Measurements from ENCODE around the gene ALCAM. TPM values are rescaled to one million over a fixed set of nuclear protein-coding genes. Genes with fewer than 3 reads are reported as not detected.

The ALCAM gene
- total RNA-seq, 1 experiment from 2014 or later: 16.4 TPM

GRCh38 chr3:105352976-105353375 is 13.7 kb upstream of the ALCAM start:
- H3K4me2 ChIP-seq (ENCODE audit: low read depth, low read length, poor library complexity, severe bottlenecking): no peak overlapping the region
- H3K27me3 ChIP-seq (ENCODE audit: low read length): no peaks in the 10 kb centered on the region
- H3K9me3 ChIP-seq (ENCODE audit: low read length): no peaks in the 10 kb centered on the region
- H3K4me1 ChIP-seq (ENCODE audit: low read length): no peaks in the 10 kb centered on the region
- H3K79me2 ChIP-seq (ENCODE audit: low read length): no peaks in the 10 kb centered on the region
- no peak overlapping the region for H2AFZ ChIP-seq (ENCODE audit: low read length)
- no peaks in the 10 kb centered on the region for H4K20me1 ChIP-seq (ENCODE audit: insufficient read depth, low read depth, low read length)
- no peaks in the 10 kb centered on the region for H3K9me2 ChIP-seq (replicated peaks; ENCODE audit: insufficient read depth, low read length)
- no peak overlapping the region for H3K9ac ChIP-seq (ENCODE audit: low read length)
- H3K27ac ChIP-seq (ENCODE audit: low read length): no peak overlapping the region
- no peaks in the 10 kb centered on the region for H3K36me3 ChIP-seq (ENCODE audit: insufficient read depth, low read length)
- DNase-seq: no peak
- H3K4me3 ChIP-seq (ENCODE audit: low read length): no peak overlapping the region

- H3K27ac ChIP-seq (ENCODE audit: low read length): no peak overlapping the region
- H3K27me3 ChIP-seq (ENCODE audit: low read length): no peaks in the 10 kb centered on the region
- no peak overlapping the region for H3K4me3 ChIP-seq (ENCODE audit: low read length)
- no peak overlapping the region for H3K9ac ChIP-seq (ENCODE audit: low read length)
- H2AFZ ChIP-seq (ENCODE audit: low read length): no peak overlapping the region; the same call in 1 of the 2 replicates
- no peaks in the 10 kb centered on the region for H3K9me3 ChIP-seq (ENCODE audit: low read length)
- H3K4me1 ChIP-seq (ENCODE audit: low read length): no peaks in the 10 kb centered on the region
- H4K20me1 ChIP-seq (ENCODE audit: insufficient read depth, low read depth, low read length): no peaks in the 10 kb centered on the region
- DNase-seq: no peak
- no peaks in the 10 kb centered on the region for H3K36me3 ChIP-seq (ENCODE audit: insufficient read depth, low read length)
- no peak overlapping the region for H3K4me2 ChIP-seq (ENCODE audit: low read depth, low read length, poor library complexity, severe bottlenecking)
- no peaks in the 10 kb centered on the region for H3K9me2 ChIP-seq (replicated peaks; ENCODE audit: insufficient read depth, low read length)
- H3K79me2 ChIP-seq (ENCODE audit: low read length): no peaks in the 10 kb centered on the region
Measured at GRCh38 chr3:105353485-105354161, 13.1 kb upstream of the ALCAM start.

- no peaks in the 10 kb centered on the region for H3K36me3 ChIP-seq (ENCODE audit: insufficient read depth, low read length)
- no peaks in the 10 kb centered on the region for H3K27me3 ChIP-seq (ENCODE audit: low read length)
- no peaks in the 10 kb centered on the region for H3K79me2 ChIP-seq (ENCODE audit: low read length)
- DNase-seq: no peak
- no peak overlapping the region for H3K4me2 ChIP-seq (ENCODE audit: low read depth, low read length, poor library complexity, severe bottlenecking)
- no peaks in the 10 kb centered on the region for H3K9me3 ChIP-seq (ENCODE audit: low read length)
- no peak overlapping the region for H3K4me3 ChIP-seq (ENCODE audit: low read length)
- no peak overlapping the region for H3K9ac ChIP-seq (ENCODE audit: low read length)
- H3K9me2 ChIP-seq (replicated peaks; ENCODE audit: insufficient read depth, low read length): no peaks in the 10 kb centered on the region
- H3K4me1 ChIP-seq (ENCODE audit: low read length): no peaks in the 10 kb centered on the region
- H3K27ac ChIP-seq (ENCODE audit: low read length): no peak overlapping the region
- no peak overlapping the region for H2AFZ ChIP-seq (ENCODE audit: low read length)
- H4K20me1 ChIP-seq (ENCODE audit: insufficient read depth, low read depth, low read length): no peaks in the 10 kb centered on the region
Measured at GRCh38 chr3:105354429-105354828, 12.3 kb upstream of the ALCAM start.

- Histone ChIP-seq H3K27me3 (ENCODE audit: low read length) (no peaks in the 10 kb centered on the region), H3K79me2 (ENCODE audit: low read length) (no peaks in the 10 kb centered on the region), H3K4me1 (ENCODE audit: low read length) (no peaks in the 10 kb centered on the region), H3K27ac (ENCODE audit: low read length) (no peak overlapping the region), H3K4me2 (ENCODE audit: low read depth, low read length, poor library complexity, severe bottlenecking) (no peak overlapping the region), H3K9me2 (replicated peaks; ENCODE audit: insufficient read depth, low read length) (no peaks in the 10 kb centered on the region), H2AFZ (ENCODE audit: low read length) (no peak overlapping the region), H4K20me1 (ENCODE audit: insufficient read depth, low read depth, low read length) (no peaks in the 10 kb centered on the region), H3K36me3 (ENCODE audit: insufficient read depth, low read length) (no peaks in the 10 kb centered on the region), H3K9ac (ENCODE audit: low read length) (no peak overlapping the region), H3K9me3 (ENCODE audit: low read length) (no peaks in the 10 kb centered on the region), H3K4me3 (ENCODE audit: low read length) (no peak overlapping the region)
- no peak for DNase-seq
Measured at GRCh38 chr3:105355408-105356061, 11.2 kb upstream of the ALCAM start.

GRCh38 chr3:105356396-105356795 is 10.3 kb upstream of the ALCAM start:
- Histone ChIP-seq H2AFZ (ENCODE audit: low read length) (no peak overlapping the region), H3K9me2 (replicated peaks; ENCODE audit: insufficient read depth, low read length) (no peaks in the 10 kb centered on the region), H3K4me1 (ENCODE audit: low read length) (no peaks in the 10 kb centered on the region), H3K27ac (ENCODE audit: low read length) (no peak overlapping the region), H4K20me1 (ENCODE audit: insufficient read depth, low read depth, low read length) (no peaks in the 10 kb centered on the region), H3K4me3 (ENCODE audit: low read length) (no peak overlapping the region), H3K27me3 (ENCODE audit: low read length) (no peaks in the 10 kb centered on the region), H3K9me3 (ENCODE audit: low read length) (no peaks in the 10 kb centered on the region), H3K79me2 (ENCODE audit: low read length) (no peaks in the 10 kb centered on the region), H3K9ac (ENCODE audit: low read length) (no peak overlapping the region), H3K36me3 (ENCODE audit: insufficient read depth, low read length) (no peaks in the 10 kb centered on the region), H3K4me2 (ENCODE audit: low read depth, low read length, poor library complexity, severe bottlenecking) (no peak overlapping the region)
- DNase-seq: no peak

- no peaks in the 10 kb centered on the region for H3K9me2 ChIP-seq (replicated peaks; ENCODE audit: insufficient read depth, low read length)
- H3K9ac ChIP-seq (ENCODE audit: low read length): no peak overlapping the region
- H3K79me2 ChIP-seq (ENCODE audit: low read length): no peaks in the 10 kb centered on the region
- H3K4me2 ChIP-seq (ENCODE audit: low read depth, low read length, poor library complexity, severe bottlenecking): no peak overlapping the region
- no peaks in the 10 kb centered on the region for H3K4me1 ChIP-seq (ENCODE audit: low read length)
- no peaks in the 10 kb centered on the region for H3K36me3 ChIP-seq (ENCODE audit: insufficient read depth, low read length)
- no peaks in the 10 kb centered on the region for H3K27me3 ChIP-seq (ENCODE audit: low read length)
- H4K20me1 ChIP-seq (ENCODE audit: insufficient read depth, low read depth, low read length): no peaks in the 10 kb centered on the region
- no peak overlapping the region for H3K27ac ChIP-seq (ENCODE audit: low read length)
- H3K9me3 ChIP-seq (ENCODE audit: low read length): no peaks in the 10 kb centered on the region
- DNase-seq: peak; percentile 10
- no peak overlapping the region for H2AFZ ChIP-seq (ENCODE audit: low read length)
- no peak overlapping the region for H3K4me3 ChIP-seq (ENCODE audit: low read length)
Measured at GRCh38 chr3:105356988-105357387, 9.7 kb upstream of the ALCAM start.

GRCh38 chr3:105359098-105359762 is 7.5 kb upstream of the ALCAM start:
- Histone ChIP-seq H3K4me3 (ENCODE audit: low read length) (no peak overlapping the region), H3K36me3 (ENCODE audit: insufficient read depth, low read length) (no peaks in the 10 kb centered on the region), H3K27me3 (ENCODE audit: low read length) (no peaks in the 10 kb centered on the region), H2AFZ (ENCODE audit: low read length) (no peak overlapping the region), H3K79me2 (ENCODE audit: low read length) (no peaks in the 10 kb centered on the region), H3K9me2 (replicated peaks; ENCODE audit: insufficient read depth, low read length) (no peaks in the 10 kb centered on the region), H3K9me3 (ENCODE audit: low read length) (no peaks in the 10 kb centered on the region), H3K9ac (ENCODE audit: low read length) (no peak overlapping the region), H3K27ac (ENCODE audit: low read length) (no peak overlapping the region), H3K4me1 (ENCODE audit: low read length) (no peaks in the 10 kb centered on the region), H4K20me1 (ENCODE audit: insufficient read depth, low read depth, low read length) (no peaks in the 10 kb centered on the region), H3K4me2 (ENCODE audit: low read depth, low read length, poor library complexity, severe bottlenecking) (no peak overlapping the region)
- no peak for DNase-seq

- no peaks in the 10 kb centered on the region for H3K9me3 ChIP-seq (ENCODE audit: low read length)
- H3K9me2 ChIP-seq (replicated peaks; ENCODE audit: insufficient read depth, low read length): no peaks in the 10 kb centered on the region
- H3K79me2 ChIP-seq (ENCODE audit: low read length): no peaks in the 10 kb centered on the region
- H3K4me2 ChIP-seq (ENCODE audit: low read depth, low read length, poor library complexity, severe bottlenecking): no peak overlapping the region
- DNase-seq: no peak
- H3K27me3 ChIP-seq (ENCODE audit: low read length): no peaks in the 10 kb centered on the region
- no peak overlapping the region for H2AFZ ChIP-seq (ENCODE audit: low read length)
- H4K20me1 ChIP-seq (ENCODE audit: insufficient read depth, low read depth, low read length): no peaks in the 10 kb centered on the region
- H3K36me3 ChIP-seq (ENCODE audit: insufficient read depth, low read length): no peaks in the 10 kb centered on the region
- H3K4me1 ChIP-seq (ENCODE audit: low read length): no peaks in the 10 kb centered on the region
- no peak overlapping the region for H3K27ac ChIP-seq (ENCODE audit: low read length)
- H3K4me3 ChIP-seq (ENCODE audit: low read length): no peak overlapping the region
- H3K9ac ChIP-seq (ENCODE audit: low read length): no peak overlapping the region
Measured at GRCh38 chr3:105360003-105360402, 6.7 kb upstream of the ALCAM start.

Measured in Karpas-422 (cell line).